Activated CD4-positive, alpha-beta memory T cell treated with anti-CD3 and anti-CD28 coated beads, Interleukin-2, amount 10 ng/mL, durations not matched to agents 7 days and 5 days (primary cell): Measurements from ENCODE around the gene RSRP1. TPM values are rescaled to one million over a fixed set of nuclear protein-coding genes. Genes with fewer than 3 reads are reported as not detected.
"Not testable (repeated sequence)": the region's sequence is repeated elsewhere in the genome, so short reads cannot be mapped to it uniquely, and the experiment has no call there.

Source experiments
- CTCF ChIA-PET: fragments of 350-600 bp; sonication (Branson Sonifier 250); formaldehyde crosslinking; loops from one replicate; lab custom pipeline; 2021; ENCODE audit warnings: antibody characterized with exemption, inconsistent platforms; lab: Charles Lee
- POLR2A ChIA-PET: fragments of 350-600 bp; sonication (Branson Sonifier 250); formaldehyde crosslinking; loops from one replicate; lab custom pipeline; 2021; ENCODE audit warnings: antibody characterized with exemption; lab: Charles Lee
- DNase-seq: peaks from one replicate; pipeline ENCODE4 v3.0.0-alpha.2; 2020
- H3K27ac Mint-ChIP-seq: one replicate; pipeline ENCODE4 v1.8.0; 2021; ENCODE audit warnings: mild to moderate bottlenecking, mixed read lengths
- H3K27me3 Mint-ChIP-seq: one replicate; pipeline ENCODE4 v1.8.0; 2021; ENCODE audit warnings: mixed read lengths
- H3K36me3 Mint-ChIP-seq: one replicate; pipeline ENCODE4 v1.8.0; 2021; ENCODE audit warnings: low read depth, mixed read lengths
- H3K4me1 Mint-ChIP-seq: one replicate; pipeline ENCODE4 v1.8.0; 2021; ENCODE audit warnings: mixed read lengths
- H3K4me3 Mint-ChIP-seq: one replicate; pipeline ENCODE4 v1.8.0; 2021; ENCODE audit warnings: mild to moderate bottlenecking, mixed read lengths
- H3K9me3 Mint-ChIP-seq: one replicate; pipeline ENCODE4 v1.8.0; 2021; ENCODE audit warnings: mixed read lengths
- total RNA-seq, 2 experiments: library from RNA; stranded (reverse); gene quantifications; one replicate each; pipeline ENCODE4 v1.2.3, GENCODE V29; 2021

RSRP1 gene, protein sequence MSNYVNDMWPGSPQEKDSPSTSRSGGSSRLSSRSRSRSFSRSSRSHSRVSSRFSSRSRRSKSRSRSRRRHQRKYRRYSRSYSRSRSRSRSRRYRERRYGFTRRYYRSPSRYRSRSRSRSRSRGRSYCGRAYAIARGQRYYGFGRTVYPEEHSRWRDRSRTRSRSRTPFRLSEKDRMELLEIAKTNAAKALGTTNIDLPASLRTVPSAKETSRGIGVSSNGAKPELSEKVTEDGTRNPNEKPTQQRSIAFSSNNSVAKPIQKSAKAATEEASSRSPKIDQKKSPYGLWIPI
- 100 to 1,000 TPM; 236 to 237 TPM for total RNA-seq

DNA sequence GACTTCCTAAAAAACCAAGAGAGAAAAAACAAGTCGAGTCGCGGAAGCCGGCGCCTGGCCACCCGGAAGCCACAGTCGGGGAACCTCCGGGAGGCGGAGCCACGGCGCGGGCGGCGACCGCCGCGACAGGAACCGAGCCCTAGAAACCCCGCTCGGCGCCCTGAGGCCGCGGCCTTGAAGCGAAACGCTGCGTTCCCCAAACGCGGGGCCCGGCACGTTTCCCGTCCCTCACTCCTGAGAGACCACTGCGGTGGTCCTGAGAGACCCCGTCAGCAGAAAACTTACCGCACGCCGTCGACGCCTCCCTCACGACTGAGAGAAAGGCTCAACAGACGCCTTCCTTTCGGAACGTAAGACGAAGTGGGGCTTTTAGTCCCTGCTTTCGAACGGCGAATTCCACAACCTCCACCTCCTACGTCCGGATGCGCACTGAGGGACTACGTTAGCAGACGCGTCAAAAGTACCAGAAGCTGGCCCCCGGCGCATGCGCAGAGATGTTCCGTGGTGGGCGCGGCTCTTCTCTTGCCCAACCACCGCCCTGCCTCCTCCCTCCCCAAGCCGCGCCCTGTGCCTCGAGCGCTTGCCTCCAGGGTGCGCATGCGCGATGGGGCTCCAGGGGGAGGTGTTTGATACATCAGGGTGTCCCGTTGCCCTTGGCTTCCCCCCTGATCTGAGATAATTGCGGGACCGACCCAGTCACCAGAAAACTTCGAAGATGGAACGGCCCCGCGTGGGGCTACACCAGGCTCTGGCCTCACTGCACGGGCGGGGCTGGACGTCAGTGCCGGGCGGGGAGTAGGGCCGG, at the start of gene RSRP1:
Gene RSRP1, minus strand, starts transcription at position 431 of the 805 bp plus-strand sequence. CDS start 491 bp downstream, outside the sequence.
- Mint-ChIP-seq H3K36me3 (peaks cover 55% of the 10 kb centered on the region), H3K27ac (peak within 1 kb of the TSS; percentile 100), H3K27me3 (no peaks in the 10 kb centered on the region), H3K9me3 (no peaks in the 10 kb centered on the region), H3K4me3 (peak within 1 kb of the TSS; percentile 97), H3K4me1 (peaks cover 55% of the 10 kb centered on the region)
- CTCF ChIA-PET: interaction anchor here (0.6 to 2.0 kb wide), 5 partner anchors 8 to 743 kb away, joined by 3 to 9 read pairs (median 3); partner anchors contain the start of gene SYF2
- POLR2A ChIA-PET: interaction anchor here (0.5 to 8.9 kb wide), 28 partner anchors 8 to 573 kb away, joined by 3 to 157 read pairs (median 4); partner anchors contain the start of genes MACO1, MTFR1L, RUNX3 and SYF2
- DNase-seq: peak; percentile 100

DNA sequence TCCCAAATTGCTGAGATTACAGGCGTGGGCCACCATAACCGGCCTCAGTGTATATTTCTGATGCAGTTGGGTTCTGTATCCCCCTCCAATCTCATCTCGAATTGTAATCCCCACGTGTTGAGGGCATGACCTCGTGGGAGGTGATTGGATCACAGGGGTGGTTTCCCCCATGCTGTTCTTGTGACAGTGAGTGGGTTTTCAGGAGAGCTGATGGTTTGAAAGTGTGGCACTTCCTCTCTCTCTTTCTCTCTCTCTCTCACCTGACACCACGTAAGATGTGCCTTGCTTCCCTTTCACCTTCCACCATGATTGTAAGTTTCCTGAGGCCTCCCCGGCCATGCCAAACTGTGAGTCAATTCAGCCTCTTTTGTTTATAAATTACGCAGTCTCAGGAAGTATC, 49.2 kb upstream of the RSRP1 start:
- H3K27me3 Mint-ChIP-seq, DNase-seq, CTCF ChIA-PET, H3K27ac Mint-ChIP-seq, H3K9me3 Mint-ChIP-seq, H3K4me3 Mint-ChIP-seq, POLR2A ChIA-PET, H3K36me3 Mint-ChIP-seq, H3K4me1 Mint-ChIP-seq: not testable (repeated sequence)

DNA sequence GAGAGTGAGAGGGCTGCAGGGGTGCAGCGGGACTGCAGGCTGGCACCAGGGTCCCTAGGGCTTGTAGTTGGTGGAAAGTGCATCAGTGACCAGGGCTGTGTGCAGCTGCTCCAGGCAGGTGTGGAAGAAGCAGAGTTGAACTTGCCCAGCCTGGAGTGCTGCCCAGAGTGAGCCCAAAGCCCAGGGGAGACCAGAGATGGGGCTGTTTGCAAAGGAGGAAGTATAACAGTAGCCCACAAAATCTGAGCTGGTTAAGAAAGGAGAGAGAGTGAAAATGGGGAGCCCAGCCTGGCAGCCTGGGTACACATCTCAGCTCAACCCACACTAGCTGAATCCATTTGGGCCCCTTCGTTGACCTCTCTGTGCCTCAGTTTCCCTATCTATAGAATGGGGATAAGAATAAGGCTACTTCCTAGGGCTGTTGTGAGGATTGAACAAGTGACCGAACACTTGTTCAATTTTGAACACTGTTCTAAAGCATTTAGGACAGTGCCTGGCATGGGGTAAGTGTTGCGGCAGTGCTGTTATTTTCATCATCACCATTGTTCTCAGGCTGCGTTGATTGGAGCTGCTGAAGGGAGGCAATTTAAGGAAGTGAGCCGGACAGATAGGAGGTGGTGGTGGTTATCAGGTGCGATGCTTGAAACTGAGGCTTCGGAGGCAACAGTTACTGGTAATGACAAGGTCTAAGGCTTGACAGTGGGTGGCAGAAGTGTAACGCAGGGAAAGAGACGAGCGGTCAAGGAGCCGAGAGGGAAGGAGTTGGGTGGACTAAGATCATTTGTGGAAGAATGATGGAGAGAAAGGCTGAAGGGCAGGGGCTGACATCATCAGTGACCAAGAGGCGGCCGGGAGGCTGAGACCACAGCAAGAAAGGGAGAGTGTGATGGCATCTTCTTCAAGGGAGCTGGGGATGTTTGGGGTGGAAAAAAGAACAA, 47.9 kb upstream of the RSRP1 start:
- POLR2A ChIA-PET, DNase-seq, CTCF ChIA-PET: not testable (repeated sequence)

DNA sequence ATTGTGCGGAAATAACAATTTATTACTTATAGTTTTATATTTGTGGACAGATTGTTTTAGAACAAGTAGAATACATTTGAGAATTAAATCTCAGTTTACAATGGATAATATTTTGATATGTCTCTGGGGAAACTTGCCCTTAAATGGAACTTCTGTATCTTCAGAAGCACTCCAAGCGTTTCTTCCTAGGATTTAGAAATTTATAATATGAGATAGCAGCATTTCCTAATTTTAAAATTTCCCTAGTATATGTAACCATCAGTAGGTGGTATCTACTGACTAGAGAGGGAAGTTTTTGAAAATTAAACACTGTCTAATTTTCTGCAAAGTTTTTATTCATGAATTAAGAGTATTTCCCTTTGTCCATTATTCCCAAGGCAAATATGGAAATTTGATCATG, 46.2 kb upstream of the RSRP1 start:
- H3K27ac Mint-ChIP-seq, CTCF ChIA-PET: not testable (repeated sequence)

More for the DNA sequence above, 47.9 kb upstream of the RSRP1 start:
- not testable (repeated sequence) for H3K9me3 Mint-ChIP-seq, H3K4me3 Mint-ChIP-seq, H3K4me1 Mint-ChIP-seq, H3K36me3 Mint-ChIP-seq, H3K27me3 Mint-ChIP-seq, H3K27ac Mint-ChIP-seq

DNA sequence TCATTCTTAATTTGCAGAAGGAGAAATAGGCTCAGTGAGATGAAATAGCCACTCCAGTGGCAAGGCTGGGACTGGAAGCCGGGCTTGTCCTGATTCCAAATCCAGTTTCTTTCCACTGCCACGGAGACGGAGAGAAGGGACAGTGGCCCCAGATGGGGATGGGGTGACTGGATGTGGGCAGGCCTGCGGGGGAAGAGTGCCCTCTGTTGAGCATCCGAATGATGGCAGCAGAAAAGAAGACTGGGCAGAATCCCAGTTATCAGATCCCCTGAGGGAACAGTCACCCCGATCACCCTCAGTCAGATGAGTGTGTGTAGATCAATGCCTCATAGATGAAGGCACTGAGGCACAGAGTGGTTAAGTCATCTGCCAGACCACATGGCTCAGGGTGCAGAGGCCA, 42.8 kb upstream of the RSRP1 start:
- CTCF ChIA-PET, DNase-seq, H3K27me3 Mint-ChIP-seq, H3K36me3 Mint-ChIP-seq, H3K27ac Mint-ChIP-seq, H3K9me3 Mint-ChIP-seq, H3K4me3 Mint-ChIP-seq, POLR2A ChIA-PET, H3K4me1 Mint-ChIP-seq: not testable (repeated sequence)

More for the DNA sequence above, 46.2 kb upstream of the RSRP1 start:
- H3K9me3 Mint-ChIP-seq, POLR2A ChIA-PET, H3K27me3 Mint-ChIP-seq, H3K36me3 Mint-ChIP-seq, DNase-seq, H3K4me3 Mint-ChIP-seq, H3K4me1 Mint-ChIP-seq: not testable (repeated sequence)

DNA sequence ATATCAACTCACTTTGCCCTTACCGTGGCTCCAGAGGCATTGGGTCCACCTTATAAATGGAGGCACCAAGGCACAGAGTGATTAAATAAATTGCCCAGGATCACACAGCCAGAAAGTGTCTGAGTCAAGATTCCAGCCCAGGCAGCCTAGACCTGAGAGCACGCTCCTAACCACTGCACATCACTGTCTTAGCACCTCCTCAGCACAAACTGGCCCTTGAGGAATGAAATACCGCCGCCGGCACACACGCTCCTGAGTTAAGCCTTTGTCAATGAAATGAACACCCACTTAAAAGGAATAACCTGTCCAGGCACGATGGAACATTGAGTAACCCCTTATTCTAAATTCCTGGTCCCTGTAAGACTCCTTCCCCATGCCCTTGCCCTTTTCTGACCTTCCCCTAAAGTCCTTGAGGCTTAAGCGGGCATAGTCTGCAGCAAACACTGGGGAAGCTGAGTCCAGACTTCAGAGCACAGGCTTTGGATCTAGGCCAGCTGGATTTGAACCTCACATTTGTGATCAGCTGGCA, 41.4 kb upstream of the RSRP1 start:
- H3K36me3 Mint-ChIP-seq, H3K9me3 Mint-ChIP-seq, CTCF ChIA-PET, H3K4me3 Mint-ChIP-seq, H3K27me3 Mint-ChIP-seq, H3K4me1 Mint-ChIP-seq, H3K27ac Mint-ChIP-seq, POLR2A ChIA-PET, DNase-seq: not testable (repeated sequence)

DNA sequence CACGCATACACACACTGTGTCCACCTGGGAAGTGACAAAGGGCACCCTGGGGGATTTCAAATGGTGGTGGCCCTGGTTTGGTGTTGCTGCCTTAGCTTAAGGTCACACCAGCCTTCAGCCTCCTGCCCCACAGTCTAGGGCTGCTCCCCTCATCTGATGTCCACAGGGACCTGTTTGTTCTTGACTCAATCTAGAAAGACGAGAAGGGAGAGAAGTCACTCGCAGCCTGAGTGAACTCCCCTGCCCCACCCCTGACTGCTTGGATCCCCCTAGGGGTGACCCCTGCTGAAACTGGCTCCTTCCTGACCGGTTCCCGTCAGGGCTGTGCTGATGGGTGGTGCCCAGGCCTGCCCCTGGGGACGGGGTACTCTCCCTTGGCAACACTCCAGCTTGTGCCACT, 39.9 kb upstream of the RSRP1 start:
- H3K36me3 Mint-ChIP-seq, H3K9me3 Mint-ChIP-seq, H3K27me3 Mint-ChIP-seq, H3K4me3 Mint-ChIP-seq, H3K27ac Mint-ChIP-seq, POLR2A ChIA-PET, H3K4me1 Mint-ChIP-seq, DNase-seq, CTCF ChIA-PET: not testable (repeated sequence)

DNA sequence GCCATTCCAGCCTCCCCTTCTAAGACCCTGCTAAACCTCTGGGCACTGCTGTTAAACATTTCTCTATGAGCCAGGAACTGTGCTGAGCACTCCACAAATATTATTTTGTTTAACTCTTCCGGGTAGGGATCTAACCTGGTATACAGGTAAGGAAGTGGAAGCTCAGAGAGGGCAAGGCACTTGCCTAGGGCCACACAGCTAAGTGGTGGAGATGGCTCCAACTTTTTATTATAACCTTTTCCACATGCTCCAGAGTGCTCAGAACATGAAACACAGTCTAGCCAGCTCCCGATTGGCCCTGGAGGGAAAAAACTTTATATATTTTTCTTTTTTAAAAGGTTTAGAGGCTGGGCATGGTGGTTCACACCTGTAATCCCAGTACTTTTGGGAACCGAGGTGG, 38.6 kb upstream of the RSRP1 start:
- H3K9me3 Mint-ChIP-seq, H3K4me3 Mint-ChIP-seq, H3K4me1 Mint-ChIP-seq, H3K27ac Mint-ChIP-seq, POLR2A ChIA-PET, CTCF ChIA-PET, DNase-seq, H3K36me3 Mint-ChIP-seq, H3K27me3 Mint-ChIP-seq: not testable (repeated sequence)

DNA sequence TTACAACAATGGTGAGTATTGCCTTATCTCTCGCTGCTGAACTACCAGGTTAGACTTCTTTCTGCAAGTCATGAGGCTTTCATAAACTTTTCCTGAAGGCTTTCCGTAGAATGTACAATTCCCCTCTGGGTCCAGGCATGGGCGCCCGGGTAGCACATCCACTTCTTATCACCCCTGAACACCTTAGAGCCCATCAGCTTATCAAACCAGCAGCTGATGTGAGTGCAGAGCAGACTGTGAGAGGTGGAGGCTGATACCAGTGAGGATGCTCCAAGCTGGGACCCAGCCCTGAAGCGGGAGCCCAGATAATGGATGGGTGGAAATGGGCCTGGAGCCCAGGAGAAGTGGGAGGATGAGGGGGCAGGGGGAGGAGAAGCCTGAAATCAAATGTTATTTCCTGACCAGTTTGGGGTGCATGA, 32.4 kb upstream of the RSRP1 start:
- H3K9me3 Mint-ChIP-seq, H3K4me1 Mint-ChIP-seq, CTCF ChIA-PET, H3K4me3 Mint-ChIP-seq, H3K36me3 Mint-ChIP-seq, DNase-seq, H3K27ac Mint-ChIP-seq, POLR2A ChIA-PET, H3K27me3 Mint-ChIP-seq: not testable (repeated sequence)

DNA sequence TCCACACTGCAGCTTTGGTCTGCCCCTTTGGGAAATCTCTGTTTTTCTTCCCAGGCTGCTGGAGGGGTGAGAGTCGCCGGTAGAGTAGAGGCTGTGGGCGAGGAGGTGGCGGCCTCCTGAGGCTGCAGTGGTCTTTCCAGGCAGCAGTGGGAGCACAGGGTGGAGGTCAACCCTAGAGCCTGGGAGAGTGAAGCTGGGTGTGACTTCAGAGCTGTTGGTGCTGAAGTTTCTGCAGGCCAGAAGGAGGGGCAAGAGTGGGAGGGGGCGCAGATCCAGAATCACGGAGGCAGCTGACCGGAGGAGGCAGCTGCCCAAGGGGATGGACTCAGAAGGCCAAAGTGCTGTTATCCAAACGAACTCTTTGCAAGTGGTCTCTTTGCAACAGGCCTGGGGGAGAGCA, 31.5 kb upstream of the RSRP1 start:
- H3K27ac Mint-ChIP-seq, H3K4me3 Mint-ChIP-seq, H3K9me3 Mint-ChIP-seq, H3K36me3 Mint-ChIP-seq, H3K4me1 Mint-ChIP-seq, DNase-seq, H3K27me3 Mint-ChIP-seq, CTCF ChIA-PET: not testable (repeated sequence)
- POLR2A ChIA-PET: interaction anchor here (1.0 kb wide), 1 partner anchor 31 kb away, joined by 3 read pairs; the partner anchor contains the start of gene RSRP1

DNA sequence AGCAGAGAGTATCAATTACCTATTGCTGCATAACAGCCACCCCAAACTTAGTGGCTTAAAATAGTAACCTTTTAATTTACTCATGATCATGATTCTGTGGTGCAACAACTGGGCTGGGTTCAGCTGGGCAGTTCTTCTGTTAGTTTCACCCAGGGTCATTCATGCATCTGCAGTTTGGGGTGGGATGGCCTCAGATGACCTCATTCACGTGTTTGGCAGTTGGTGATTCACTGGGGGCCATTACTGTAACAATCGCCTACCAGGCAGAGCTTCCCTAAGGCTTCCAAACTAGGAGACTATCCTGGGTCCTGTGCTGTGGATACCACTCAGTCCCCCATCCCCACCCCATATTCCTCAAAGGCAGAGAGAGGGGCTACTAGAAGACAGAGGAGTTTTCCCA, 31.1 kb upstream of the RSRP1 start:
- H3K4me3 Mint-ChIP-seq, H3K4me1 Mint-ChIP-seq, H3K36me3 Mint-ChIP-seq, H3K27me3 Mint-ChIP-seq, H3K27ac Mint-ChIP-seq, CTCF ChIA-PET, DNase-seq, H3K9me3 Mint-ChIP-seq: not testable (repeated sequence)
- POLR2A ChIA-PET: interaction anchor here (1.0 kb wide), 1 partner anchor 31 kb away, joined by 3 read pairs; the partner anchor contains the start of gene RSRP1

DNA sequence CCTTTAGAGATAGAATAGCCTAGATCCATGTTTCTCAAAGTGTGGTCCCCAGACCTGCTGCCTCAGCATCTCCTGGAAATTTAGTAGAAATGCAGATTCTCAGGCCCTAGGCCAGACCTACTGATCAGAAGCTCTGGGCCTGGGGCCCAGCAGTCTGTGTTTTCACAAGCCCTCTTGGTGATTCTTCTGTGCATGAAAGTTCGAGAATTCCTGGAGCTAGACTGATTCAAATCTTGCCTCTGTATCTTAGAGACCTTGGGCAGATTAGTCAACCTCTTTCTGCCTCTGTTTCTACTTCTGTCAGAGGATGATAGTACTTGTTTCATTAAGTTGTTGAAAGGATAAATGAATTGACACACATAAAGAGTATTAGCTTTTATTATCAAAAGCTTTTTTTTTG, 30.0 kb upstream of the RSRP1 start:
- CTCF ChIA-PET, H3K36me3 Mint-ChIP-seq, H3K4me1 Mint-ChIP-seq, H3K27me3 Mint-ChIP-seq, DNase-seq, POLR2A ChIA-PET, H3K4me3 Mint-ChIP-seq, H3K27ac Mint-ChIP-seq, H3K9me3 Mint-ChIP-seq: not testable (repeated sequence)
